NT2/D1 (cell line): ENCODE measurements around the gene FOS.
"Not testable (repeated sequence)": the region's sequence is repeated elsewhere in the genome, so short reads cannot be mapped to it uniquely, and the experiment has no call there.

Source experiments
- YY1 ChIP-seq: IDR thresholded peaks from 2 replicates; pipeline ENCODE4 v1.6.1; 2011; ENCODE audit not compliant: insufficient read length, insufficient read depth
- ZNF274 ChIP-seq: IDR thresholded peaks from 2 replicates; pipeline ENCODE4 v1.6.1; 2011; ENCODE audit warnings: mild to moderate bottlenecking, low read depth, low read length

DNA sequence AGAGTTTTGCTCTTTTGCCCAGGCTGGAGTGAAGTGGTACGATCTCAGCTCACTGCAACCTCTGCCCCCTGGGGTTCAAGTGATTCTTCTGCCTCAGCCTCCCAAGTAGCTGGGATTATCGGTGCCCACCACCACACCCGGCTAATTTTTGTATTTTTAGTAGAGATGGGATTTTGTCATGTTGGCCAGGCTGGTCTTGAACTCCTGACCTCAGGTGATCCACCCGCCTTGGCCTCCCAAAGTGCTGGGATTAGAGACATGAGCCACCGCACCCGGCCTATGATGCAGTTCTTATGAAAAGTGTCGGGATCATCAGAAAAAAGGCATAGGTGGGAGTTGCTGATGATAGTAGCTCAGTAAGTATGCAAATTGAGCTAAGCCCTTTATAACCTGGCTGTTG is 30.4 kb downstream of the FOS start:
- not testable (repeated sequence) for TF ChIP-seq YY1, ZNF274
